Measurements from ENCODE around the gene SYT6. TPM values are rescaled to one million over a fixed set of nuclear protein-coding genes. Genes with fewer than 3 reads are reported as not detected.

SYT6 gene
- total RNA-seq, 1 experiment from 2014 or later = not detected

GRCh38 chr1:114176366-114176765 is 22.7 kb upstream of the SYT6 start (continued):
- no peak for TF ChIP-seq REST (IDR thresholded peaks at IDR 0.05; ENCODE audit: low read depth)
- no peak for TF ChIP-seq ELF1 (IDR thresholded peaks at IDR 0.05; ENCODE audit: borderline replicate concordance, low read depth)
- no peak for TF ChIP-seq RAD21 (IDR thresholded peaks at IDR 0.05; ENCODE audit: low read depth)
- TF ChIP-seq CTCF (IDR thresholded peaks at IDR 0.05 in 2 of 3, conservative IDR thresholded peaks at IDR 0.05 in 1 of 3; ENCODE audit: borderline replicate concordance in 1 of 3, insufficient read depth in 1 of 3, low read depth in 2 of 3, low read length in 2 of 3) = no peak

DNA sequence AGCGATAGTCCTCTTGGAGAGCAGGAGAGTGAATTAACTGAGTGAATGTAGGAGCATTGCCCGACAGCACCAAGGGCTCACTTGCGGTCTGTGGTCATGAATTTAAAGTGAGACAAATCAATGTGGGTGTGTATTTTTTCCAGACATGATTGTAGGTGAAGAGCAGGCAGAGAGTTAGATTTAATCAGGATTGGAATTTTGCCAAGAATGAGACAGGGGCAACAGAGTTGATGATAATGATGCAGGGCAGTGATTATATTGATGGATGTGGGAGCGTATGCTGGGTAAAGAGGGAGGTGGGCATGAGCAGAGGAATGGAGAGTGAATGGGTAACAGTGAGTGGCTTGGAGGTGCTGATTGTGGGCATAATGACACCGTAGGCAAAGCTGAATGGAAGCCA is 20.0 kb upstream of the SYT6 start:
- no peak overlapping the region for H2AFZ ChIP-seq (ENCODE audit: low read depth, low read length, poor library complexity, severe bottlenecking)

More for the DNA sequence above, 20.0 kb upstream of the SYT6 start:
- ATAC-seq (no peak), DNase-seq (ENCODE audit: low read depth, low spot score) (no peak)
- RAD21 ChIA-PET (ENCODE audit: low non-redundant PET in 1 of 2, low total read pairs in 2 of 2, uncharacterized antibody in 2 of 2, unreplicated experiment in 2 of 2) = no interaction called here
- H3K4me1 ChIP-seq (ENCODE audit: control insufficient read depth in 1 of 2, insufficient read depth in 2 of 2, low read length in 2 of 2) = no peaks in the 10 kb centered on the region
- no peaks in the 10 kb centered on the region for H3K79me2 ChIP-seq (ENCODE audit: insufficient read depth, low read length)
- BruUV-seq (replicated peaks) = no TSS peak
- H3K9ac ChIP-seq (ENCODE audit: low read length) = no peak overlapping the region
- POLR2A ChIA-PET = no interaction called here
- no peak overlapping the region for H3K4me3 ChIP-seq (replicated peaks in 1 of 2; ENCODE audit: low read depth in 1 of 2, low read length in 2 of 2)
- H3K27me3 ChIP-seq (ENCODE audit: insufficient read depth, low read length) = peaks cover 43% of the 10 kb centered on the region; the same call in 1 of the 2 replicates
- H3K27ac ChIP-seq (ENCODE audit: low read depth, low read length) = no peak overlapping the region
- intact Hi-C loops (cut with micrococcal nuclease) = no loop called here
- TF ChIP-seq ZNF274 (IDR thresholded peaks at IDR 0.05; ENCODE audit: low read depth, low read length) (no peak), MAX (IDR thresholded peaks at IDR 0.05) (no peak), SIN3A (IDR thresholded peaks at IDR 0.05; ENCODE audit: low read depth) (no peak), SP1 (IDR thresholded peaks at IDR 0.05; ENCODE audit: low read depth) (no peak), CTCF (IDR thresholded peaks at IDR 0.05 in 2 of 3, conservative IDR thresholded peaks at IDR 0.05 in 1 of 3; ENCODE audit: borderline replicate concordance in 1 of 3, insufficient read depth in 1 of 3, low read depth in 2 of 3, low read length in 2 of 3) (no peak), JUND (IDR thresholded peaks at IDR 0.05) (no peak), POLR2AphosphoS5 (IDR thresholded peaks at IDR 0.05; ENCODE audit: low read depth, low read length) (no peak), CBX3 (IDR thresholded peaks at IDR 0.05; ENCODE audit: low read depth) (no peak), TCF7L2 (IDR thresholded peaks at IDR 0.05; ENCODE audit: borderline replicate concordance, extremely low read depth, insufficient read depth, insufficient read length) (no peak)
- TF ChIP-seq, protein P1, sequence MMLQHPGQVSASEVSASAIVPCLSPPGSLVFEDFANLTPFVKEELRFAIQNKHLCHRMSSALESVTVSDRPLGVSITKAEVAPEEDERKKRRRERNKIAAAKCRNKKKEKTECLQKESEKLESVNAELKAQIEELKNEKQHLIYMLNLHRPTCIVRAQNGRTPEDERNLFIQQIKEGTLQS (IDR thresholded peaks at IDR 0.05) = no peak
- TF ChIP-seq, protein P2, sequence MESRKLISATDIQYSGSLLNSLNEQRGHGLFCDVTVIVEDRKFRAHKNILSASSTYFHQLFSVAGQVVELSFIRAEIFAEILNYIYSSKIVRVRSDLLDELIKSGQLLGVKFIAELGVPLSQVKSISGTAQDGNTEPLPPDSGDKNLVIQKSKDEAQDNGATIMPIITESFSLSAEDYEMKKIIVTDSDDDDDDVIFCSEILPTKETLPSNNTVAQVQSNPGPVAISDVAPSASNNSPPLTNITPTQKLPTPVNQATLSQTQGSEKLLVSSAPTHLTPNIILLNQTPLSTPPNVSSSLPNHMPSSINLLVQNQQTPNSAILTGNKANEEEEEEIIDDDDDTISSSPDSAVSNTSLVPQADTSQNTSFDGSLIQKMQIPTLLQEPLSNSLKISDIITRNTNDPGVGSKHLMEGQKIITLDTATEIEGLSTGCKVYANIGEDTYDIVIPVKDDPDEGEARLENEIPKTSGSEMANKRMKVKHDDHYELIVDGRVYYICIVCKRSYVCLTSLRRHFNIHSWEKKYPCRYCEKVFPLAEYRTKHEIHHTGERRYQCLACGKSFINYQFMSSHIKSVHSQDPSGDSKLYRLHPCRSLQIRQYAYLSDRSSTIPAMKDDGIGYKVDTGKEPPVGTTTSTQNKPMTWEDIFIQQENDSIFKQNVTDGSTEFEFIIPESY (IDR thresholded peaks at IDR 0.05; ENCODE audit: extremely low read depth, insufficient replicate concordance, low read length) = no peak
- no peak overlapping the region for H3K4me2 ChIP-seq (ENCODE audit: low read length)
- H3K9me3 ChIP-seq (ENCODE audit: control insufficient read depth in 1 of 2, insufficient read depth in 1 of 2, low read depth in 1 of 2, low read length in 2 of 2) = no peaks in the 10 kb centered on the region
- no peaks in the 10 kb centered on the region for H4K20me1 ChIP-seq (ENCODE audit: insufficient read depth)
- no peaks in the 10 kb centered on the region for H3K36me3 ChIP-seq (ENCODE audit: control insufficient read depth in 1 of 2, insufficient read depth in 2 of 2, low read length in 2 of 2)
- CTCF ChIA-PET = no interaction called here
- H3K9me2 ChIP-seq (ENCODE audit: insufficient read depth) = no peaks in the 10 kb centered on the region
